GM12891 (cell line): ENCODE results near the gene TRABD2B.

Experiments used
- PAX5 ChIP-seq: IDR thresholded peaks from 2 replicates; pipeline ENCODE4 v1.6.1; 2011; ENCODE audit warnings: low read length, moderate library complexity, mild to moderate bottlenecking; ENCODE audit not compliant: insufficient read depth, severe bottlenecking
- POLR2A ChIP-seq: IDR thresholded peaks from 2 replicates; pipeline ENCODE4 v1.6.1; 2011; ENCODE audit warnings: low read depth, low read length, control low read depth
- POLR2AphosphoS5 ChIP-seq: IDR thresholded peaks from 2 replicates; pipeline ENCODE4 v1.6.1; 2011; ENCODE audit warnings: low read depth, low read length, control low read depth
- SPI1 ChIP-seq: IDR thresholded peaks from 2 replicates; pipeline ENCODE4 v1.6.1; 2011; ENCODE audit warnings: low read depth, low read length, control low read depth

- TF ChIP-seq POLR2AphosphoS5: no peak
- no peak for TF ChIP-seq POLR2A
- no peak for TF ChIP-seq PAX5
- no peak for TF ChIP-seq SPI1
These were observed 49.7 kb downstream of the TRABD2B start for GRCh38 chr1:47947531-47947930.
